ENCODE measurements around the gene SEC14L6.
A peak's percentile ranks its signal among the peaks of the same experiment; 100 is the strongest.

Gene SEC14L6

GRCh38 chr22:30492144-30492543, 54.4 kb downstream of the SEC14L6 start:
- DNase-seq (ENCODE audit: low spot score): no peak

- DNase-seq (ENCODE audit: low spot score): no peak
These were observed 55.2 kb downstream of the SEC14L6 start for GRCh38 chr22:30491381-30491780.

- DNase-seq (ENCODE audit: low spot score): no peak
These were observed 56.1 kb downstream of the SEC14L6 start for GRCh38 chr22:30490399-30490798.

- no peak for DNase-seq (ENCODE audit: low spot score)
These were observed 58.4 kb downstream of the SEC14L6 start for GRCh38 chr22:30488121-30488520.

GRCh38 chr22:30486661-30487115, 59.9 kb downstream of the SEC14L6 start:
- no peak for DNase-seq (ENCODE audit: low spot score)

GRCh38 chr22:30486118-30486517, 60.4 kb downstream of the SEC14L6 start:
- DNase-seq (ENCODE audit: low spot score): no peak

GRCh38 chr22:30485362-30485988, 61.1 kb downstream of the SEC14L6 start:
- peak; percentile 49 for DNase-seq (ENCODE audit: low spot score)

GRCh38 chr22:30483169-30483568, 63.4 kb downstream of the SEC14L6 start:
- DNase-seq (ENCODE audit: low spot score): no peak

GRCh38 chr22:30481711-30482110, 64.8 kb downstream of the SEC14L6 start:
- no peak for DNase-seq (ENCODE audit: low spot score)

- DNase-seq (ENCODE audit: low spot score): no peak
These were observed 66.6 kb downstream of the SEC14L6 start for GRCh38 chr22:30479981-30480380.

- peak; percentile 73 for DNase-seq (ENCODE audit: low spot score)
These were observed 71.7 kb downstream of the SEC14L6 start for GRCh38 chr22:30474683-30475424.

GRCh38 chr22:30474121-30474520, 72.4 kb downstream of the SEC14L6 start:
- DNase-seq (ENCODE audit: low spot score): no peak

- DNase-seq (ENCODE audit: low spot score): no peak
These were observed 73.4 kb downstream of the SEC14L6 start for GRCh38 chr22:30472994-30473720.
